ENCODE data around the gene ZC3H12C.
A peak's percentile ranks its signal among the peaks of the same experiment; 100 is the strongest.

ZC3H12C gene

GRCh38 chr11:110148775-110149744 is 55.9 kb downstream of the ZC3H12C start:
- DNase-seq: peak; percentile 91
- TF ChIP-seq CTCF (IDR thresholded peaks at IDR 0.05; ENCODE audit: low read depth, low read length, missing control alignments): no peak
- Histone ChIP-seq H3K27me3 (replicated peaks) (no peaks in the 10 kb centered on the region), H3K36me3 (replicated peaks) (peaks cover 4% of the 10 kb centered on the region), H3K4me3 (ENCODE audit: low read depth, low read length) (no peak overlapping the region), H3K27ac (peak overlapping the region; percentile 97)
- in situ Hi-C loops (cut with HindIII; ENCODE audit: low pct_ligation_motif_present, low sequenced_read_pairs): no loop called here

- peaks cover 11% of the 10 kb centered on the region for H3K36me3 ChIP-seq (replicated peaks)
- in situ Hi-C loops (cut with HindIII; ENCODE audit: low pct_ligation_motif_present, low sequenced_read_pairs): no loop called here
- no peak for DNase-seq
- H3K4me3 ChIP-seq (ENCODE audit: low read depth, low read length): no peak overlapping the region
- H3K27me3 ChIP-seq (replicated peaks): no peaks in the 10 kb centered on the region
- peak overlapping the region; percentile 7 for H3K27ac ChIP-seq
- TF ChIP-seq CTCF (IDR thresholded peaks at IDR 0.05; ENCODE audit: low read depth, low read length, missing control alignments): no peak
Measured at GRCh38 chr11:110152199-110152598, 59.0 kb downstream of the ZC3H12C start.

- H3K4me3 ChIP-seq (ENCODE audit: low read depth, low read length): no peak overlapping the region
- H3K27ac ChIP-seq: no peak overlapping the region
- no peaks in the 10 kb centered on the region for H3K27me3 ChIP-seq (replicated peaks)
- DNase-seq: no peak
- no peak for TF ChIP-seq CTCF (IDR thresholded peaks at IDR 0.05; ENCODE audit: low read depth, low read length, missing control alignments)
- peaks cover 15% of the 10 kb centered on the region for H3K36me3 ChIP-seq (replicated peaks)
- in situ Hi-C loops (cut with HindIII; ENCODE audit: low pct_ligation_motif_present, low sequenced_read_pairs): no loop called here
Measured at GRCh38 chr11:110153474-110153873, 60.3 kb downstream of the ZC3H12C start.

- no peak for TF ChIP-seq CTCF (IDR thresholded peaks at IDR 0.05; ENCODE audit: low read depth, low read length, missing control alignments)
- Histone ChIP-seq H3K4me3 (ENCODE audit: low read depth, low read length) (no peak overlapping the region), H3K27ac (no peak overlapping the region), H3K36me3 (replicated peaks) (peaks cover 34% of the 10 kb centered on the region), H3K27me3 (replicated peaks) (no peaks in the 10 kb centered on the region)
- DNase-seq: no peak
- in situ Hi-C loops (cut with HindIII; ENCODE audit: low pct_ligation_motif_present, low sequenced_read_pairs): no loop called here
Measured at GRCh38 chr11:110156503-110156902, 63.3 kb downstream of the ZC3H12C start.

GRCh38 chr11:110158317-110159200 is 65.4 kb downstream of the ZC3H12C start:
- Histone ChIP-seq H3K36me3 (replicated peaks) (peaks cover 37% of the 10 kb centered on the region), H3K27ac (no peak overlapping the region), H3K4me3 (ENCODE audit: low read depth, low read length) (no peak overlapping the region), H3K27me3 (replicated peaks) (no peaks in the 10 kb centered on the region)
- no peak for TF ChIP-seq CTCF (IDR thresholded peaks at IDR 0.05; ENCODE audit: low read depth, low read length, missing control alignments)
- DNase-seq: no peak
- in situ Hi-C loops (cut with HindIII; ENCODE audit: low pct_ligation_motif_present, low sequenced_read_pairs): no loop called here

Data from brain microvascular endothelial cell (primary cell).